SK-N-SH treated with all-trans-retinoic acid at 6 μM for 48 hours (cell line): Measurements from ENCODE around the gene FPR3.

ENCODE experiments used
- ATAC-seq: fragments of 200-7000 bp; cut with Tn5 transposase; 3 replicates; pipeline ENCODE4 v1.9.1; 2020; ENCODE audit warnings: mild to moderate bottlenecking, moderate library complexity
- BACH2 ChIP-seq: fragments of 250-450 bp; sonication (Bioruptor Pico); IDR thresholded peaks from 2 replicates; pipeline ENCODE4 v1.9.0; 2021; ENCODE audit warnings: mild to moderate bottlenecking, borderline replicate concordance
- CSDC2 ChIP-seq: fragments of 250-450 bp; sonication (Bioruptor Pico); IDR thresholded peaks from 2 replicates; pipeline ENCODE4 v1.5.0; 2020; ENCODE audit warnings: mild to moderate bottlenecking, moderate library complexity
- ESRRG ChIP-seq: fragments of 250-450 bp; sonication (Bioruptor Pico); IDR thresholded peaks from 2 replicates; pipeline ENCODE4 v1.6.1; 2021; ENCODE audit warnings: mild to moderate bottlenecking
- ISL1 ChIP-seq: fragments of 250-450 bp; sonication (Bioruptor Pico); IDR thresholded peaks from 2 replicates; pipeline ENCODE4 v2.1.2; 2022; ENCODE audit warnings: mild to moderate bottlenecking, moderate library complexity
- OSR1 ChIP-seq: fragments of 250-450 bp; sonication (Bioruptor Pico); IDR thresholded peaks from 2 replicates; pipeline ENCODE4 v1.8.0; 2022; ENCODE audit warnings: moderate library complexity, mild to moderate bottlenecking, inconsistent platforms
- RARB ChIP-seq: fragments of 250-450 bp; sonication (Bioruptor Pico); IDR thresholded peaks from 2 replicates; pipeline ENCODE4 v1.8.0; 2021; ENCODE audit warnings: mild to moderate bottlenecking, moderate library complexity
- SNAI2 ChIP-seq: fragments of 250-450 bp; sonication (Bioruptor Pico); IDR thresholded peaks from 2 replicates; pipeline ENCODE4 v1.5.0; 2020; ENCODE audit warnings: mild to moderate bottlenecking, moderate library complexity
- TOX ChIP-seq: fragments of 250-450 bp; sonication (Bioruptor Pico); IDR thresholded peaks from 2 replicates; pipeline ENCODE4 v1.8.0; 2021; ENCODE audit warnings: mild to moderate bottlenecking, moderate library complexity, borderline replicate concordance
- ZFP3 ChIP-seq: fragments of 250-450 bp; sonication (Bioruptor Pico); IDR thresholded peaks from 2 replicates; pipeline ENCODE4 v1.5.0; 2020; ENCODE audit warnings: mild to moderate bottlenecking, moderate library complexity
- ZFP30 ChIP-seq: fragments of 450-650 bp; formaldehyde crosslinking; IDR thresholded peaks from 2 replicates; pipeline ENCODE4 v1.5.0; 2022; ENCODE audit warnings: mild to moderate bottlenecking, moderate library complexity
- ZNF565 ChIP-seq: fragments of 450-650 bp; formaldehyde crosslinking; conservative IDR thresholded peaks from 2 replicates; pipeline ENCODE4 v1.5.0; 2020; ENCODE audit warnings: low read depth, mild to moderate bottlenecking, moderate library complexity
- ZNF70 ChIP-seq: fragments of 450-650 bp; formaldehyde crosslinking; IDR thresholded peaks from 2 replicates; pipeline ENCODE4 v1.5.0; 2020; ENCODE audit warnings: mild to moderate bottlenecking, moderate library complexity
- ZNF8 ChIP-seq: fragments of 450-650 bp; formaldehyde crosslinking; IDR thresholded peaks from 2 replicates; pipeline ENCODE4 v1.5.0; 2020; ENCODE audit warnings: mild to moderate bottlenecking, moderate library complexity
- TF ChIP-seq, protein P1 (sequence below): fragments of 250-450 bp; sonication (Bioruptor Pico); IDR thresholded peaks from 2 replicates; pipeline ENCODE4 v1.5.1; 2021; ENCODE audit warnings: mild to moderate bottlenecking, moderate library complexity
- TF ChIP-seq, protein P2 (sequence below): fragments of 250-450 bp; sonication (Bioruptor Pico); IDR thresholded peaks from 2 replicates; pipeline ENCODE4 v1.8.0; 2021; ENCODE audit warnings: low read depth, mild to moderate bottlenecking, moderate library complexity, borderline replicate concordance
- TF ChIP-seq, protein P3 (sequence below): fragments of 250-450 bp; sonication (Bioruptor Pico); IDR thresholded peaks from 2 replicates; pipeline ENCODE4 v1.5.0; 2020; ENCODE audit warnings: mild to moderate bottlenecking, moderate library complexity
- TF ChIP-seq, protein P4 (sequence below): fragments of 250-450 bp; sonication (Bioruptor Pico); IDR thresholded peaks from 2 replicates; pipeline ENCODE4 v1.5.1; 2020; ENCODE audit warnings: low read depth, mild to moderate bottlenecking, moderate library complexity
- TF ChIP-seq, protein P5 (sequence below): fragments of 250-450 bp; sonication (Bioruptor Pico); IDR thresholded peaks from 2 replicates; pipeline ENCODE4 v1.8.0; 2020; ENCODE audit warnings: mild to moderate bottlenecking, moderate library complexity, borderline replicate concordance

The FPR3 gene

DNA sequence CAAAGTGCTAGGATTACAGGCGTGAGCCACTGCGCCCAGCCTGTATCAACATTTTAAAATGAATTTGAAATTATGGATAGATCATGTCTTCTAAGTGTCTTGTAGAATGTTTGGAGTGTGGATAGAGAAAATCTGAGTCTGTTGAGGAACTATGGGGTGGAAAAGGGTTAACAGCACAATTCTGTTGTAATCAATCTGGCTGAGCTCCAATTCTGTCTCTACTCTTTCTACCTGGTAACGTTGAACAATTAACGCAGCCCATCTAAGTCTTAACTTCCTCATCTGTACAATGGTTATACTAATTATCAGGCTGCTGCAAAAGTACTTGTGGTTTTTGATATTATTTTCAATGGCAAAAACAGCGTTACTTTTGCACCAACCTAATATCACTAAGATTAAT lies 29.9 kb upstream of the FPR3 start:
- TF ChIP-seq, protein P1, sequence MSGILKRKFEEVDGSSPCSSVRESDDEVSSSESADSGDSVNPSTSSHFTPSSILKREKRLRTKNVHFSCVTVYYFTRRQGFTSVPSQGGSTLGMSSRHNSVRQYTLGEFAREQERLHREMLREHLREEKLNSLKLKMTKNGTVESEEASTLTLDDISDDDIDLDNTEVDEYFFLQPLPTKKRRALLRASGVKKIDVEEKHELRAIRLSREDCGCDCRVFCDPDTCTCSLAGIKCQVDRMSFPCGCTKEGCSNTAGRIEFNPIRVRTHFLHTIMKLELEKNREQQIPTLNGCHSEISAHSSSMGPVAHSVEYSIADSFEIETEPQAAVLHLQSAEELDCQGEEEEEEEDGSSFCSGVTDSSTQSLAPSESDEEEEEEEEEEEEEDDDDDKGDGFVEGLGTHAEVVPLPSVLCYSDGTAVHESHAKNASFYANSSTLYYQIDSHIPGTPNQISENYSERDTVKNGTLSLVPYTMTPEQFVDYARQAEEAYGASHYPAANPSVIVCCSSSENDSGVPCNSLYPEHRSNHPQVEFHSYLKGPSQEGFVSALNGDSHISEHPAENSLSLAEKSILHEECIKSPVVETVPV = no peak
- TF ChIP-seq ZFP30 (CRISPR knock-in tag) (no peak), ZNF70 (no peak), ZNF565 (CRISPR knock-in tag) (no peak), SNAI2 (CRISPR knock-in tag) (no peak), ISL1 (CRISPR knock-in tag) (no peak), BACH2 (CRISPR knock-in tag) (no peak), ESRRG (no peak), CSDC2 (CRISPR knock-in tag) (no peak), TOX (CRISPR knock-in tag) (no peak), OSR1 (no peak), ZNF8 (CRISPR knock-in tag) (no peak)
- TF ChIP-seq, protein P2, sequence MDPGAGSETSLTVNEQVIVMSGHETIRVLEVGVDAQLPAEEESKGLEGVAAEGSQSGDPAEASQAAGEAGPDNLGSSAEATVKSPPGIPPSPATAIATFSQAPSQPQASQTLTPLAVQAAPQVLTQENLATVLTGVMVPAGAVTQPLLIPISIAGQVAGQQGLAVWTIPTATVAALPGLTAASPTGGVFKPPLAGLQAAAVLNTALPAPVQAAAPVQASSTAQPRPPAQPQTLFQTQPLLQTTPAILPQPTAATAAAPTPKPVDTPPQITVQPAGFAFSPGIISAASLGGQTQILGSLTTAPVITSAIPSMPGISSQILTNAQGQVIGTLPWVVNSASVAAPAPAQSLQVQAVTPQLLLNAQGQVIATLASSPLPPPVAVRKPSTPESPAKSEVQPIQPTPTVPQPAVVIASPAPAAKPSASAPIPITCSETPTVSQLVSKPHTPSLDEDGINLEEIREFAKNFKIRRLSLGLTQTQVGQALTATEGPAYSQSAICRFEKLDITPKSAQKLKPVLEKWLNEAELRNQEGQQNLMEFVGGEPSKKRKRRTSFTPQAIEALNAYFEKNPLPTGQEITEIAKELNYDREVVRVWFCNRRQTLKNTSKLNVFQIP (CRISPR knock-in tag) = no peak
- TF ChIP-seq, protein P3, sequence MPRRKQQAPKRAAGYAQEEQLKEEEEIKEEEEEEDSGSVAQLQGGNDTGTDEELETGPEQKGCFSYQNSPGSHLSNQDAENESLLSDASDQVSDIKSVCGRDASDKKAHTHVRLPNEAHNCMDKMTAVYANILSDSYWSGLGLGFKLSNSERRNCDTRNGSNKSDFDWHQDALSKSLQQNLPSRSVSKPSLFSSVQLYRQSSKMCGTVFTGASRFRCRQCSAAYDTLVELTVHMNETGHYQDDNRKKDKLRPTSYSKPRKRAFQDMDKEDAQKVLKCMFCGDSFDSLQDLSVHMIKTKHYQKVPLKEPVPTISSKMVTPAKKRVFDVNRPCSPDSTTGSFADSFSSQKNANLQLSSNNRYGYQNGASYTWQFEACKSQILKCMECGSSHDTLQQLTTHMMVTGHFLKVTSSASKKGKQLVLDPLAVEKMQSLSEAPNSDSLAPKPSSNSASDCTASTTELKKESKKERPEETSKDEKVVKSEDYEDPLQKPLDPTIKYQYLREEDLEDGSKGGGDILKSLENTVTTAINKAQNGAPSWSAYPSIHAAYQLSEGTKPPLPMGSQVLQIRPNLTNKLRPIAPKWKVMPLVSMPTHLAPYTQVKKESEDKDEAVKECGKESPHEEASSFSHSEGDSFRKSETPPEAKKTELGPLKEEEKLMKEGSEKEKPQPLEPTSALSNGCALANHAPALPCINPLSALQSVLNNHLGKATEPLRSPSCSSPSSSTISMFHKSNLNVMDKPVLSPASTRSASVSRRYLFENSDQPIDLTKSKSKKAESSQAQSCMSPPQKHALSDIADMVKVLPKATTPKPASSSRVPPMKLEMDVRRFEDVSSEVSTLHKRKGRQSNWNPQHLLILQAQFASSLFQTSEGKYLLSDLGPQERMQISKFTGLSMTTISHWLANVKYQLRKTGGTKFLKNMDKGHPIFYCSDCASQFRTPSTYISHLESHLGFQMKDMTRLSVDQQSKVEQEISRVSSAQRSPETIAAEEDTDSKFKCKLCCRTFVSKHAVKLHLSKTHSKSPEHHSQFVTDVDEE (CRISPR knock-in tag) = no peak
- no peak for ATAC-seq

DNA sequence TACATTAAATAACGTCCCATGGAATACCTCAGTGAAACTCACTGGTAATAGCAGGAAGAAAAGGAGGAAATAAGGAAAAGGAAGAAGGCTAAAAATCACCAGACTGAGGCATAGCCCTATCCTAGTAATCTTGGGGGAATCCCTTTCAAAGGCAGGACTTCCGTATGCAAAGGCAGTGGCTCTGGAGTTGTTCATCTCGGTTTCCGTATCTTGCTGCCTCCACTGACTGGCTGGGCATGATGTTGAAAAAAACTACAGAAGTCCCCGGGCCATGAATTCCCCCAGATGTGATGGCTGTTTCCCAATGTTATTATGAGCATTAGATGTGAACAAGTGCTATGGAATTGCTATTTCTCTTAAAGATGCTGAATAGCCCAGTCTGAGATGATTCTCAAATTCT lies 28.5 kb upstream of the FPR3 start:
- ATAC-seq = no peak

More for the DNA sequence above, 28.5 kb upstream of the FPR3 start:
- TF ChIP-seq BACH2 (CRISPR knock-in tag) (no peak), ZNF8 (CRISPR knock-in tag) (no peak), RARB (CRISPR knock-in tag) (no peak), SNAI2 (CRISPR knock-in tag) (no peak), ZNF70 (no peak), OSR1 (no peak), ISL1 (CRISPR knock-in tag) (no peak), ZFP3 (no peak)
- TF ChIP-seq, protein P4, sequence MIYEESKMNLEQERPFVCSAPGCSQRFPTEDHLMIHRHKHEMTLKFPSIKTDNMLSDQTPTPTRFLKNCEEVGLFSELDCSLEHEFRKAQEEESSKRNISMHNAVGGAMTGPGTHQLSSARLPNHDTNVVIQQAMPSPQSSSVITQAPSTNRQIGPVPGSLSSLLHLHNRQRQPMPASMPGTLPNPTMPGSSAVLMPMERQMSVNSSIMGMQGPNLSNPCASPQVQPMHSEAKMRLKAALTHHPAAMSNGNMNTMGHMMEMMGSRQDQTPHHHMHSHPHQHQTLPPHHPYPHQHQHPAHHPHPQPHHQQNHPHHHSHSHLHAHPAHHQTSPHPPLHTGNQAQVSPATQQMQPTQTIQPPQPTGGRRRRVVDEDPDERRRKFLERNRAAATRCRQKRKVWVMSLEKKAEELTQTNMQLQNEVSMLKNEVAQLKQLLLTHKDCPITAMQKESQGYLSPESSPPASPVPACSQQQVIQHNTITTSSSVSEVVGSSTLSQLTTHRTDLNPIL (CRISPR knock-in tag) = no peak
- TF ChIP-seq, protein P3 (CRISPR knock-in tag) = no peak
- TF ChIP-seq, protein P5, sequence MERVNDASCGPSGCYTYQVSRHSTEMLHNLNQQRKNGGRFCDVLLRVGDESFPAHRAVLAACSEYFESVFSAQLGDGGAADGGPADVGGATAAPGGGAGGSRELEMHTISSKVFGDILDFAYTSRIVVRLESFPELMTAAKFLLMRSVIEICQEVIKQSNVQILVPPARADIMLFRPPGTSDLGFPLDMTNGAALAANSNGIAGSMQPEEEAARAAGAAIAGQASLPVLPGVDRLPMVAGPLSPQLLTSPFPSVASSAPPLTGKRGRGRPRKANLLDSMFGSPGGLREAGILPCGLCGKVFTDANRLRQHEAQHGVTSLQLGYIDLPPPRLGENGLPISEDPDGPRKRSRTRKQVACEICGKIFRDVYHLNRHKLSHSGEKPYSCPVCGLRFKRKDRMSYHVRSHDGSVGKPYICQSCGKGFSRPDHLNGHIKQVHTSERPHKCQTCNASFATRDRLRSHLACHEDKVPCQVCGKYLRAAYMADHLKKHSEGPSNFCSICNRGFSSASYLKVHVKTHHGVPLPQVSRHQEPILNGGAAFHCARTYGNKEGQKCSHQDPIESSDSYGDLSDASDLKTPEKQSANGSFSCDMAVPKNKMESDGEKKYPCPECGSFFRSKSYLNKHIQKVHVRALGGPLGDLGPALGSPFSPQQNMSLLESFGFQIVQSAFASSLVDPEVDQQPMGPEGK (CRISPR knock-in tag) = no peak
- TF ChIP-seq, protein P2 (CRISPR knock-in tag) = no peak
